ENCODE data around the gene FALEC. TPM values are rescaled to one million over a fixed set of nuclear protein-coding genes. Genes with fewer than 3 reads are reported as not detected.

The FALEC gene
- total and polyA plus RNA-seq, 2 of the 8 experiments (the other 6 are each of a cell fraction or from before 2014, with no cell fraction given), result not detected

DNA sequence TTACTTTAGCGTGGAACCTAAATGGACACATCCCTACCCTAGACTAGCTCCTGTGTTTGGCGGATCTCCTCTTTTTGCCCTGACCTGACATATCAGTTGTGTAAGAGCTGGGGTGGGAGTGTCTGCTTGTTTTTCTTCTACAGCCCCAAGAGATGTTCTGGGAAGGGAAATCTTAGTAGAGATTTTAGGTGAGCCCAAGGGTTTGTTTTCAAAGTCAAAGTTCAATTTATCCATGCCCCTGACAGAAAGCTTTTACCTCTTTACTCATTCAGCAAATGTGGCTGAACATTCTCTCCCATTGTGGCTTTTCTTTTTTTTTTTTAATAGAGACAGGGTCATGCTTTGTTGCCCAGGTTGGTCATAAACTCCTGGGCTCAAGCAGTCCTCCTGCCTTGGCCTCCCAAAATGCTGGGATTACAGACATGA is 35.6 kb upstream of the FALEC start:
- Histone ChIP-seq H3K27ac (ENCODE audit: low read depth, low read length) (no peak overlapping the region), H2BK15ac (ENCODE audit: low read length) (no peak overlapping the region), H3K79me1 (ENCODE audit: low read depth, low read length) (no peaks in the 10 kb centered on the region), H2AK5ac (ENCODE audit: low read depth, low read length) (no peak overlapping the region), H2BK12ac (ENCODE audit: low read depth, low read length) (no peak overlapping the region), H3K4me2 (ENCODE audit: insufficient read depth in 1 of 2, low read depth in 2 of 2, low read length in 2 of 2) (no peak overlapping the region), H3K4me1 (replicated peaks in 1 of 4; ENCODE audit: control insufficient read depth in 3 of 4, insufficient read depth in 4 of 4, low read length in 3 of 4) (no peaks in the 10 kb centered on the region), H3K9ac (replicated peaks in 1 of 4; ENCODE audit: extremely low read depth in 1 of 4, low read depth in 3 of 4, low read length in 3 of 4) (no peak overlapping the region), H2BK20ac (ENCODE audit: low read length) (no peak overlapping the region), H4K8ac (ENCODE audit: extremely low read depth, insufficient read depth, low read length) (no peak overlapping the region), H3K23me2 (ENCODE audit: low read depth, low read length) (no peaks in the 10 kb centered on the region), H4K5ac (ENCODE audit: insufficient read length, low read depth, low read length) (no peak overlapping the region), H3K4me3 (ENCODE audit: extremely low read depth in 1 of 4, insufficient read depth in 2 of 4, low read depth in 3 of 4, low read length in 4 of 4) (no peak overlapping the region), H3K79me2 (ENCODE audit: control insufficient read depth in 1 of 2, insufficient read depth in 2 of 2, low read length in 2 of 2) (no peaks in the 10 kb centered on the region), H2BK120ac (replicated peaks; ENCODE audit: low read depth, low read length) (no peak overlapping the region), H2AFZ (ENCODE audit: low read length) (no peak overlapping the region), H3K23ac (ENCODE audit: insufficient read length) (no peak overlapping the region), H3K9me3 (ENCODE audit: insufficient read depth in 2 of 2, low read depth in 1 of 2, low read length in 1 of 2) (no peaks in the 10 kb centered on the region), H4K20me1 (replicated peaks in 1 of 2; ENCODE audit: control insufficient read depth in 1 of 2, insufficient read depth in 2 of 2, low read length in 2 of 2) (peaks cover 0 to 2% of the 10 kb centered on the region in 2 experiments), H3K27me3 (replicated peaks in 1 of 4; ENCODE audit: control insufficient read depth in 3 of 4, extremely low read depth in 1 of 4, insufficient read depth in 3 of 4, low read length in 3 of 4) (no peaks in the 10 kb centered on the region), H2BK5ac (ENCODE audit: low read depth, low read length) (no peak overlapping the region), H3K56ac (replicated peaks; ENCODE audit: insufficient read length, low read depth, low read length) (no peak overlapping the region), H3K36me3 (ENCODE audit: control insufficient read depth in 2 of 4, insufficient read depth in 4 of 4, low read length in 3 of 4) (no peaks in the 10 kb centered on the region), H3K18ac (ENCODE audit: extremely low read depth, low read length) (no peak overlapping the region), H3K14ac (ENCODE audit: insufficient read length) (no peak overlapping the region), H4K91ac (replicated peaks; ENCODE audit: insufficient read length, low read length) (no peak overlapping the region), H3K4ac (replicated peaks; ENCODE audit: insufficient read length, low read depth, low read length) (no peak overlapping the region)
- WGBS, 2 experiments (ENCODE audit: extremely low coverage in 1 of 2, insufficient coverage in 1 of 2, insufficient read length in 1 of 2, insufficient replicate concordance in 2 of 2, low coverage in 1 of 2, low lambda C conversion rate in 2 of 2, missing lambda C conversion rate in 1 of 2), result 93% methylated on average over 2 of the region's 2 CpGs; no CpG with 5 or more reads in 1 of the 2 experiments
- POLR2A ChIA-PET (ENCODE audit: partially characterized antibody), result no interaction called here
- no peak for TF ChIP-seq ATF2 (IDR thresholded peaks at IDR 0.05; ENCODE audit: low read length)
- no peak for TF ChIP-seq SP2 (IDR thresholded peaks at IDR 0.05; ENCODE audit: low read length)
- TF ChIP-seq RNF2 (IDR thresholded peaks at IDR 0.05; ENCODE audit: borderline replicate concordance, low read depth, low read length, missing control alignments, poor library complexity, severe bottlenecking), result no peak
- TF ChIP-seq MAX (IDR thresholded peaks at IDR 0.05), result no peak
- TF ChIP-seq MAFK (IDR thresholded peaks at IDR 0.05; ENCODE audit: low read depth, low read length), result no peak
- no peak for TF ChIP-seq RXRA (IDR thresholded peaks at IDR 0.05; ENCODE audit: insufficient read depth, low read depth, low read length)
- no peak for DNase-seq (ENCODE audit: low read depth in 1 of 2, low spot score in 2 of 2)
- CTCF ChIA-PET (ENCODE audit: partially characterized antibody), result interaction anchor here (0.6 kb wide), 1 partner anchor 100 kb away, joined by 3 read pairs; no protein-coding TSS in a partner anchor
- no peak for FAIRE-seq
